Body of pancreas (tissue), 4 donors: ENCODE measurements around the gene TBC1D20.

Source experiments
- CTCF ChIP-seq, 7 experiments: fragments of 450-650 bp in 4 of 7; fragments of 200-600 bp in 3 of 7; sonication (generic) in 3 of 7; IDR thresholded peaks; one replicate each; pipeline ENCODE4 v1.5.1; 2016 to 2019; ENCODE audit warnings: antibody characterized with exemption in 7 of 7
- POLR2A ChIP-seq, 3 donors: fragments of 450-650 bp; IDR thresholded peaks; one replicate each; pipeline ENCODE4 v1.6.1; 2016; ENCODE audit warnings: antibody characterized with exemption in 3 of 3, mild to moderate bottlenecking in 2 of 3

- TF ChIP-seq CTCF (IDR thresholded peaks at IDR 0.05): no peak
- TF ChIP-seq POLR2A (IDR thresholded peaks at IDR 0.05): no peak
These were observed 50.3 kb downstream of the TBC1D20 start for GRCh38 chr20:412081-412480.
